ENCODE measurements around the gene ENOPH1. TPM values are rescaled to one million over a fixed set of nuclear protein-coding genes. Genes with fewer than 3 reads are reported as not detected.

The ENOPH1 gene
- total RNA-seq, 1 donor = 36.7 TPM

- H3K4me3 ChIP-seq (ENCODE audit: low read depth, low read length) = peak overlapping the region; percentile 74
- no peak for TF ChIP-seq CTCF (IDR thresholded peaks at IDR 0.05; ENCODE audit: insufficient read depth, low read depth, low read length)
- DNase-seq (ENCODE audit: low read depth) = no peak
Observed at GRCh38 chr4:82428526-82428968, 1.8 kb upstream of the ENOPH1 start.

- H3K4me3 ChIP-seq (ENCODE audit: low read depth, low read length) = peak overlapping the region; percentile 74
- DNase-seq (ENCODE audit: low read depth) = peak; percentile 90
- TF ChIP-seq CTCF (IDR thresholded peaks at IDR 0.05; ENCODE audit: insufficient read depth, low read depth, low read length) = peak; percentile 83
Observed at GRCh38 chr4:82428969-82429727, 1.2 kb upstream of the ENOPH1 start.

- peak overlapping the region; percentile 74 for H3K4me3 ChIP-seq (ENCODE audit: low read depth, low read length)
- no peak for TF ChIP-seq CTCF (IDR thresholded peaks at IDR 0.05; ENCODE audit: insufficient read depth, low read depth, low read length)
- DNase-seq (ENCODE audit: low read depth) = no peak
Observed at GRCh38 chr4:82429728-82430192, 630 bp upstream of the ENOPH1 start.

GRCh38 chr4:82430964-82431745, 765 bp downstream of the ENOPH1 start:
- DNase-seq (ENCODE audit: low read depth) = no peak
- peak overlapping the region; percentile 74 for H3K4me3 ChIP-seq (ENCODE audit: low read depth, low read length)
- TF ChIP-seq CTCF (IDR thresholded peaks at IDR 0.05; ENCODE audit: insufficient read depth, low read depth, low read length) = no peak

GRCh38 chr4:82431831-82432230, 1.4 kb downstream of the ENOPH1 start:
- peak overlapping the region; percentile 74 for H3K4me3 ChIP-seq (ENCODE audit: low read depth, low read length)
- DNase-seq (ENCODE audit: low read depth) = no peak
- TF ChIP-seq CTCF (IDR thresholded peaks at IDR 0.05; ENCODE audit: insufficient read depth, low read depth, low read length) = no peak

- no peak for DNase-seq (ENCODE audit: low read depth)
- TF ChIP-seq CTCF (IDR thresholded peaks at IDR 0.05; ENCODE audit: insufficient read depth, low read depth, low read length) = no peak
- no peak overlapping the region for H3K4me3 ChIP-seq (ENCODE audit: low read depth, low read length)
Observed at GRCh38 chr4:82432596-82432995, 2.2 kb downstream of the ENOPH1 start.

Measured in fibroblast of villous mesenchyme (primary cell).